HepG2 (cell line): Measurements from ENCODE around the gene MTFR1L. TPM values are rescaled to one million over a fixed set of nuclear protein-coding genes. Genes with fewer than 3 reads are reported as not detected.

Experiments
- ATAC-seq: fragments of 200-7000 bp; cut with Tn5 transposase; 3 replicates; pipeline ENCODE4 v1.9.1; 2020; ENCODE audit warnings: mild to moderate bottlenecking, moderate library complexity
- BruUV-seq: library from RNA; stranded (reverse); fragments of 400-500 nt; replicated peaks from 2 replicates; lab custom pipeline; 2021; lab: Mats Ljungman, UMichigan
- CTCF ChIA-PET: fragments of 300-600 bp; formaldehyde crosslinking; extraction: SDS; loops from one replicate; lab custom pipeline; 2021; ENCODE audit warnings: low total read pairs, inconsistent platforms, low intra/inter-chr PET ratio; lab: Yijun Ruan, JAX
- POLR2A ChIA-PET: fragments of 350-600 bp; sonication (Branson Sonifier 250); formaldehyde crosslinking; loops from one replicate; lab custom pipeline; 2020; ENCODE audit warnings: antibody characterized with exemption, inconsistent platforms; lab: Yijun Ruan, JAX
- DNase-seq: peaks from one replicate; pipeline ENCODE4 v3.0.0-alpha.2; 2015; ENCODE audit warnings: low spot score
- FAIRE-seq: peaks from 3 replicates; lab custom pipeline; 2011; peaks lifted over from hg19 to GRCh38; lab: Jason Lieb, UNC
- H2AFZ ChIP-seq: one replicate; pipeline ENCODE4 v1.6.1; 2011; ENCODE audit warnings: low read length, inconsistent platforms
- H3K27ac ChIP-seq: fragments of 300-600 bp; 3 replicates; pipeline ENCODE4 v1.8.0; 2011; ENCODE audit warnings: mixed run types, mild to moderate bottlenecking, mixed read lengths, low read length, inconsistent platforms; ENCODE audit not compliant: insufficient read depth; ENCODE audit errors: extremely low read length
- H3K27me3 ChIP-seq, 2 experiments: fragments of 200-600 bp in 1 of 2; 2 replicates in 1 of 2; 3 replicates in 1 of 2; pipeline versions ENCODE4 v1.6.0 to v1.8.0; 2011; ENCODE audit warnings: low read length in 2 of 2, mild to moderate bottlenecking in 2 of 2, moderate library complexity in 2 of 2, inconsistent platforms in 1 of 2; ENCODE audit not compliant: insufficient read depth in 2 of 2, control insufficient read depth in 1 of 2
- H3K36me3 ChIP-seq, 2 experiments: fragments of 200-600 bp in 1 of 2; replicated peaks in 1 of 2; 2 replicates in 1 of 2; 3 replicates in 1 of 2; pipeline versions ENCODE4 v1.5.1 to v1.8.0; 2011; ENCODE audit warnings: low read length in 2 of 2, inconsistent platforms in 1 of 2; ENCODE audit not compliant: insufficient read depth in 2 of 2, control insufficient read depth in 1 of 2
- H3K4me1 ChIP-seq: 2 replicates; pipeline ENCODE4 v1.5.1; 2012; ENCODE audit warnings: low read length, inconsistent platforms; ENCODE audit not compliant: insufficient read depth
- H3K4me2 ChIP-seq: 2 replicates; pipeline ENCODE4 v1.6.0; 2011; ENCODE audit warnings: low read depth, low read length, inconsistent platforms
- H3K4me3 ChIP-seq, 3 experiments: fragments of 200-600 bp in 1 of 3; sonication (generic), shearing (Covaris generic) in 1 of 3; replicated peaks in 1 of 3; 2 replicates each; pipeline ENCODE4 v1.5.1; 2011 to 2016; ENCODE audit warnings: low read length in 3 of 3, inconsistent platforms in 2 of 3, low read depth in 2 of 3, mild to moderate bottlenecking in 2 of 3, control low read depth in 1 of 3, mixed read lengths in 1 of 3; ENCODE audit not compliant: insufficient read depth in 1 of 3
- H3K79me2 ChIP-seq: one replicate; pipeline ENCODE4 v1.6.1; 2011; ENCODE audit warnings: low read length, inconsistent platforms; ENCODE audit not compliant: insufficient read depth
- H3K9ac ChIP-seq: 2 replicates; pipeline ENCODE4 v1.6.0; 2011; ENCODE audit warnings: mild to moderate bottlenecking, low read depth, low read length, inconsistent platforms; ENCODE audit not compliant: insufficient read depth
- H3K9me3 ChIP-seq: 2 replicates; pipeline ENCODE4 v1.5.1; 2012; ENCODE audit warnings: mild to moderate bottlenecking, low read length
- H4K20me1 ChIP-seq: 2 replicates; pipeline ENCODE4 v1.6.0; 2011; ENCODE audit warnings: inconsistent platforms, mild to moderate bottlenecking, low read length, moderate library complexity; ENCODE audit not compliant: insufficient read depth
- ATAD3A ChIP-seq: sonication (generic); formaldehyde crosslinking; IDR thresholded peaks from 2 replicates; pipeline ENCODE4 v1.4.0; 2020; ENCODE audit warnings: missing genetic modification reagents
- KLF6 ChIP-seq: IDR thresholded peaks from 2 replicates; pipeline ENCODE4 v1.8.0; 2016; ENCODE audit warnings: missing biosample characterization, missing genetic modification reagents
- MED13 ChIP-seq: sonication (generic); formaldehyde crosslinking; IDR thresholded peaks from 2 replicates; pipeline ENCODE4 v1.5.0; 2020; ENCODE audit warnings: missing genetic modification reagents
- MIER3 ChIP-seq: IDR thresholded peaks from 2 replicates; pipeline ENCODE4 v1.6.1; 2016; ENCODE audit warnings: missing compliant biosample characterization, borderline replicate concordance
- NAIF1 ChIP-seq: sonication (generic); formaldehyde crosslinking; IDR thresholded peaks from 2 replicates; pipeline ENCODE4 v1.5.0; 2020; ENCODE audit warnings: mild to moderate bottlenecking, missing genetic modification reagents, borderline replicate concordance
- NFIC ChIP-seq: IDR thresholded peaks from 2 replicates; pipeline ENCODE4 v1.6.1; 2012; ENCODE audit warnings: mild to moderate bottlenecking, low read length, inconsistent platforms
- NFKBIZ ChIP-seq: IDR thresholded peaks from 2 replicates; pipeline ENCODE4 v1.6.1; 2018; ENCODE audit warnings: missing genetic modification reagents, missing compliant biosample characterization
- PCBP1 ChIP-seq: fragments of 200-400 bp; formaldehyde crosslinking; IDR thresholded peaks from 2 replicates; pipeline ENCODE4 v1.6.1; 2017; ENCODE audit warnings: mild to moderate bottlenecking, low read depth, low read length, borderline replicate concordance
- POLR2AphosphoS2 ChIP-seq: IDR thresholded peaks from 2 replicates; pipeline ENCODE4 v1.6.1; 2011; ENCODE audit warnings: low read depth, low read length, improper control_type of control experiment
- TRIM24 ChIP-seq: sonication (generic); formaldehyde crosslinking; IDR thresholded peaks from 2 replicates; pipeline ENCODE4 v1.8.0; 2022; ENCODE audit warnings: mild to moderate bottlenecking, missing genetic modification reagents
- ZNF3 ChIP-seq: IDR thresholded peaks from 2 replicates; pipeline ENCODE4 v1.7.0; 2017; ENCODE audit warnings: inconsistent platforms
- ZNF446 ChIP-seq: sonication (generic); formaldehyde crosslinking; IDR thresholded peaks from 2 replicates; pipeline ENCODE4 v1.5.0; 2020; ENCODE audit warnings: mild to moderate bottlenecking, missing genetic modification reagents
- ZNF777 ChIP-seq: sonication (generic); formaldehyde crosslinking; IDR thresholded peaks from 2 replicates; pipeline ENCODE4 v1.4.0; 2020; ENCODE audit warnings: missing genetic modification reagents
- ZNF800 ChIP-seq: sonication (generic); formaldehyde crosslinking; IDR thresholded peaks from 2 replicates; pipeline ENCODE4 v1.4.0; 2020; ENCODE audit warnings: missing genetic modification reagents
- ZNF850 ChIP-seq: sonication (generic); formaldehyde crosslinking; conservative IDR thresholded peaks from 2 replicates; pipeline ENCODE4 v1.9.0; 2021; ENCODE audit warnings: mild to moderate bottlenecking, missing genetic modification reagents
- WGBS: methylation state at CpG from one replicate; pipeline ENCODE4 v1.1.6; 2017; ENCODE audit warnings: low lambda C conversion rate; 5-methylcytosine and 5-hydroxymethylcytosine counted together
- in situ Hi-C: cut with HindIII; loops from 2 replicates; pipeline ENCODE4 v1.10.0; 2017; ENCODE audit warnings: low pct_unique_long_range_greater_than_20kb; ENCODE audit not compliant: extremely low pct_ligation_motif_present
- intact Hi-C: fragments of 100-400 bp; cut with micrococcal nuclease; formaldehyde crosslinking; loops from one replicate; pipeline ENCODE4 v1.10.0; 2022; ENCODE audit not compliant: unreplicated experiment
- polyA plus RNA-seq, 8 experiments: library from polyadenylated mRNA; depleted of rRNA in 3 of 8; stranded (reverse) in 7 of 8; unstranded in 1 of 8; fragments of >200 nt; fragmentation: Illumina TruSeq in 4 of 8; extraction: Trizol in 4 of 8; gene quantifications; 2 replicates each; pipeline versions ENCODE4 v1.2.1 to v1.2.3, GENCODE V29; 2011 to 2016; ENCODE audit warnings: low read depth in 4 of 8, missing spikeins in 1 of 8, mixed read lengths in 1 of 8; ENCODE audit not compliant: insufficient read depth in 1 of 8
- total RNA-seq, 5 experiments: library from RNA; depleted of rRNA; stranded (reverse); fragments of >200 nt; fragmentation: Illumina TruSeq; extraction: Trizol; gene quantifications; 2 replicates each; pipeline ENCODE4 v1.2.3, GENCODE V29; 2016; ENCODE audit warnings: low read depth in 1 of 5
- TF ChIP-seq, protein P1 (sequence below): sonication (generic); formaldehyde crosslinking; IDR thresholded peaks from 2 replicates; pipeline ENCODE4 v1.4.0; 2020; ENCODE audit warnings: missing genetic modification reagents
- TF ChIP-seq, protein P2 (sequence below), 2 experiments: sonication (generic) in 1 of 2; formaldehyde crosslinking in 1 of 2; IDR thresholded peaks; 2 replicates each; pipeline versions ENCODE4 v1.5.1 to v1.6.1; 2011 to 2020; ENCODE audit warnings: borderline replicate concordance in 1 of 2, low read depth in 1 of 2, low read length in 1 of 2, mild to moderate bottlenecking in 1 of 2, missing genetic modification reagents in 1 of 2, moderate library complexity in 1 of 2

The MTFR1L gene
- total and polyA plus RNA-seq, 2 of the 13 experiments (the other 11 are each of a cell fraction or from before 2014, with no cell fraction given): 38.0 to 55.7 TPM

DNA sequence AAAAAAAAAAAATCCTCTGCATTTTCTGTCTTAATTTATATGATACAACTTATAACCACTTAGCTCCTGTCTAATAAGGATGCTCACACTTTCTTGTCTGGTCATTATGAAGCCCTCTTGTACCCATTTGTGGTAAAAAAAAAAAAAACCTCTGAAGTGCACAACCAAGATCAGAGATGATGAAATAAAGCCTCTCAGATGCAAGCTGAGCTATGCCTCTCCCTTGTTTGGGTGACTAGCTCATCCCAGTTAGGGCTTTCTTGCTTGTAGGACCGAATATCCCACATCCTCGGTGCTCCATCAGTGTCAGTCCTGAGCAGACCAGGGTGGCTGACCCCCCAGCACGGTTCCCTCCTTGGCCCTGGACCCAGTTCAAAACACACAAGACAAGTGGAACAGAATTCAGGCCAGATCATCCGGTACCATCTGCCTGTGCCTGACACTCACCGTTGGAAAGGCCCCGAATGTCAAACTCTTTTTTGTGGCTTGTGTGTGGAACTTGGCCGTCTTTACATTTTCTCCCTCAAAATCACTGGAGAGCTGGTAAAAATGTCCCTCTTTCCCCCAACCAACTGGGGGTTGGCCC is 26.1 kb upstream of the MTFR1L start:
- Histone ChIP-seq H2AFZ (no peak overlapping the region), H3K4me2 (no peak overlapping the region), H3K36me3 (no peaks in the 10 kb centered on the region), H3K79me2 (no peaks in the 10 kb centered on the region), H3K27me3 (peaks cover 0 to 34% of the 10 kb centered on the region in 2 experiments; a peak in 3 of 5 replicates), H3K9ac (no peak overlapping the region), H3K27ac (no peak overlapping the region), H4K20me1 (no peaks in the 10 kb centered on the region), H3K4me3 (no peak overlapping the region), H3K4me1 (peaks cover 20% of the 10 kb centered on the region), H3K9me3 (no peaks in the 10 kb centered on the region)
- DNase-seq: no peak
- intact Hi-C loops (no loop called here), in situ Hi-C loops (no loop called here)
- WGBS: 19% methylated on average over 7 of the region's 7 CpGs
- CTCF ChIA-PET: no interaction called here
- BruUV-seq: no TSS peak
- TF ChIP-seq PCBP1 (no peak), TRIM24 (CRISPR knock-in tag) (no peak), ATAD3A (CRISPR knock-in tag) (no peak), ZNF850 (CRISPR knock-in tag) (no peak), NAIF1 (CRISPR knock-in tag) (no peak), ZNF777 (CRISPR knock-in tag) (no peak), ZNF446 (CRISPR knock-in tag) (no peak), NFIC (no peak), MIER3 (no peak), KLF6 (no peak), POLR2AphosphoS2 (no peak), ZNF800 (CRISPR knock-in tag) (no peak), MED13 (CRISPR knock-in tag) (no peak), ZNF3 (CRISPR knock-in tag) (no peak), NFKBIZ (no peak)
- TF ChIP-seq, protein P1, sequence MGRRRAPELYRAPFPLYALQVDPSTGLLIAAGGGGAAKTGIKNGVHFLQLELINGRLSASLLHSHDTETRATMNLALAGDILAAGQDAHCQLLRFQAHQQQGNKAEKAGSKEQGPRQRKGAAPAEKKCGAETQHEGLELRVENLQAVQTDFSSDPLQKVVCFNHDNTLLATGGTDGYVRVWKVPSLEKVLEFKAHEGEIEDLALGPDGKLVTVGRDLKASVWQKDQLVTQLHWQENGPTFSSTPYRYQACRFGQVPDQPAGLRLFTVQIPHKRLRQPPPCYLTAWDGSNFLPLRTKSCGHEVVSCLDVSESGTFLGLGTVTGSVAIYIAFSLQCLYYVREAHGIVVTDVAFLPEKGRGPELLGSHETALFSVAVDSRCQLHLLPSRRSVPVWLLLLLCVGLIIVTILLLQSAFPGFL (CRISPR knock-in tag): no peak
- TF ChIP-seq, protein P2, sequence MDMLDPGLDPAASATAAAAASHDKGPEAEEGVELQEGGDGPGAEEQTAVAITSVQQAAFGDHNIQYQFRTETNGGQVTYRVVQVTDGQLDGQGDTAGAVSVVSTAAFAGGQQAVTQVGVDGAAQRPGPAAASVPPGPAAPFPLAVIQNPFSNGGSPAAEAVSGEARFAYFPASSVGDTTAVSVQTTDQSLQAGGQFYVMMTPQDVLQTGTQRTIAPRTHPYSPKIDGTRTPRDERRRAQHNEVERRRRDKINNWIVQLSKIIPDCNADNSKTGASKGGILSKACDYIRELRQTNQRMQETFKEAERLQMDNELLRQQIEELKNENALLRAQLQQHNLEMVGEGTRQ (IDR thresholded peaks at IDR 0.05; ENCODE audit: low read depth, low read length): no peak
- TF ChIP-seq, protein P2 (CRISPR knock-in tag; IDR thresholded peaks at IDR 0.05; ENCODE audit: borderline replicate concordance): no peak
- no peak for ATAC-seq
- POLR2A ChIA-PET: no interaction called here
- no peak for FAIRE-seq
